Gastroesophageal sphincter (tissue), 3 donors: ENCODE measurements around the gene GPR171.

Experiments used
- EP300 ChIP-seq: sonication (generic); formaldehyde crosslinking; IDR thresholded peaks from one replicate; pipeline ENCODE4 v1.6.1; 2017; ENCODE audit warnings: antibody characterized with exemption, mild to moderate bottlenecking
- POLR2A ChIP-seq, 2 donors: fragments of 450-650 bp; IDR thresholded peaks; one replicate each; pipeline ENCODE4 v1.6.1; 2017; ENCODE audit warnings: antibody characterized with exemption in 2 of 2, mild to moderate bottlenecking in 2 of 2, moderate library complexity in 1 of 2
- POLR2AphosphoS5 ChIP-seq: sonication (generic); formaldehyde crosslinking; IDR thresholded peaks from one replicate; pipeline ENCODE4 v1.6.1; 2017; ENCODE audit warnings: antibody characterized with exemption
- TF ChIP-seq, protein P1 (sequence below), 4 experiments: fragments of 200-600 bp in 2 of 4; fragments of 450-650 bp in 2 of 4; sonication (generic) in 1 of 4; IDR thresholded peaks; one replicate each; pipeline ENCODE4 v1.5.1; 2017 to 2019; ENCODE audit warnings: antibody characterized with exemption in 4 of 4, mild to moderate bottlenecking in 2 of 4, moderate library complexity in 2 of 4

DNA sequence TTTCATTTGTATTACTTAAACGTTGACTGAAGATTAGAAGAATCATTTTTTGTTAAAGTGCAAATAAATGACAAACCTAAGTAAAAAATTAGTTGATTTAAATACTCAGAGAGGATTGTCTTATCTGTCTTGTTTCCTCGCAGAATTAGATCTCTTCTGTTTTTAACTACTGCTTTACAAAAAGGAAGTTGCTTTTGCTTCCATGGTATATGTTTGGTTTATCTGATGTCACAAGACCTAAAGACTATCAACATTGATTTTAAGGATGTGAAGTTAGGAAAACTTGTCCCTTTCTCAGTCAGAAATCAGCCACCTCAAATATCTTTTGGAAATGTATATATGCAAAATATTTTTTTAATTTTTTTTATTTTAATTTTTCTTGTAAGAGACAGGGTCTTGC is 28.7 kb downstream of the GPR171 start:
- TF ChIP-seq, protein P1, sequence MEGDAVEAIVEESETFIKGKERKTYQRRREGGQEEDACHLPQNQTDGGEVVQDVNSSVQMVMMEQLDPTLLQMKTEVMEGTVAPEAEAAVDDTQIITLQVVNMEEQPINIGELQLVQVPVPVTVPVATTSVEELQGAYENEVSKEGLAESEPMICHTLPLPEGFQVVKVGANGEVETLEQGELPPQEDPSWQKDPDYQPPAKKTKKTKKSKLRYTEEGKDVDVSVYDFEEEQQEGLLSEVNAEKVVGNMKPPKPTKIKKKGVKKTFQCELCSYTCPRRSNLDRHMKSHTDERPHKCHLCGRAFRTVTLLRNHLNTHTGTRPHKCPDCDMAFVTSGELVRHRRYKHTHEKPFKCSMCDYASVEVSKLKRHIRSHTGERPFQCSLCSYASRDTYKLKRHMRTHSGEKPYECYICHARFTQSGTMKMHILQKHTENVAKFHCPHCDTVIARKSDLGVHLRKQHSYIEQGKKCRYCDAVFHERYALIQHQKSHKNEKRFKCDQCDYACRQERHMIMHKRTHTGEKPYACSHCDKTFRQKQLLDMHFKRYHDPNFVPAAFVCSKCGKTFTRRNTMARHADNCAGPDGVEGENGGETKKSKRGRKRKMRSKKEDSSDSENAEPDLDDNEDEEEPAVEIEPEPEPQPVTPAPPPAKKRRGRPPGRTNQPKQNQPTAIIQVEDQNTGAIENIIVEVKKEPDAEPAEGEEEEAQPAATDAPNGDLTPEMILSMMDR (IDR thresholded peaks at IDR 0.05): no peak
- TF ChIP-seq EP300 (no peak), POLR2AphosphoS5 (no peak), POLR2A (IDR thresholded peaks at IDR 0.05) (no peak)
